GM12878 (cell line): Measurements from ENCODE around the gene C5AR2.

Experiments
- CTCF ChIP-seq, 3 experiments: IDR thresholded peaks in 2 of 3; conservative IDR thresholded peaks in 1 of 3; 2 replicates each; pipeline ENCODE4 v1.5.1; 2011; ENCODE audit warnings: low read depth in 3 of 3, low read length in 3 of 3, mild to moderate bottlenecking in 3 of 3, control low read depth in 2 of 3, moderate library complexity in 2 of 3, inconsistent platforms in 1 of 3, mixed read lengths in 1 of 3; ENCODE audit not compliant: control insufficient read depth in 2 of 3, insufficient read depth in 1 of 3; ENCODE audit errors: extremely low read depth in 1 of 3
- GABPA ChIP-seq: IDR thresholded peaks from 2 replicates; pipeline ENCODE4 v1.6.1; 2014; ENCODE audit warnings: antibody characterized with exemption, low read depth, mild to moderate bottlenecking, inconsistent platforms
- TARDBP ChIP-seq: IDR thresholded peaks from 2 replicates; pipeline ENCODE4 v1.6.1; 2016; ENCODE audit warnings: borderline replicate concordance

DNA sequence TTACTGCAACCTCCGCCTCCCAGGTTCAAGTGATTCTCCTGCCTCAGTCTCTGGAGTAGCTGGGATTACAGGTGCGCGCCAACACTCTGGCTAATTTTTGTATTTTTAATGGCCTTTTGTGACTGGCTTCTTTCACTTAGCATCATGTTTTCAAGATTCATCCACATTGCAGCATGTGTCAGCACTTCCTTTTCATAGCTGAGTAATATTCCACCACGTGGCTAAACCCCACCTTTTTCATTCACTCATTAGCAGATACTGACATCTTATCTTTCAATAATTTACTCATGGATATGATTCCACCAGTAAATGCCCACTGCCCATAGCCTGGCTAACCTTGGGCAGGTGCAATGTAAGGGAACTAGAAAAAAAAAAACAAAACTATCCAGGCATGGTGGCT is 15.5 kb upstream of the C5AR2 start:
- TF ChIP-seq GABPA (no peak), TARDBP (no peak), CTCF (IDR thresholded peaks at IDR 0.05 in 2 of 3, conservative IDR thresholded peaks at IDR 0.05 in 1 of 3; ENCODE audit: control insufficient read depth in 2 of 3, extremely low read depth in 1 of 3, insufficient read depth in 1 of 3, low read depth in 3 of 3, low read length in 3 of 3) (no peak)
